HG02973 (cell line): ENCODE measurements around the gene LPAR5.

Experiments used
- ATAC-seq: cut with Tn5 transposase; IDR thresholded peaks from one replicate; pipeline ENCODE4 v1.9.1; 2021; ENCODE audit warnings: moderate library complexity; ENCODE audit not compliant: unreplicated experiment

The LPAR5 gene

DNA sequence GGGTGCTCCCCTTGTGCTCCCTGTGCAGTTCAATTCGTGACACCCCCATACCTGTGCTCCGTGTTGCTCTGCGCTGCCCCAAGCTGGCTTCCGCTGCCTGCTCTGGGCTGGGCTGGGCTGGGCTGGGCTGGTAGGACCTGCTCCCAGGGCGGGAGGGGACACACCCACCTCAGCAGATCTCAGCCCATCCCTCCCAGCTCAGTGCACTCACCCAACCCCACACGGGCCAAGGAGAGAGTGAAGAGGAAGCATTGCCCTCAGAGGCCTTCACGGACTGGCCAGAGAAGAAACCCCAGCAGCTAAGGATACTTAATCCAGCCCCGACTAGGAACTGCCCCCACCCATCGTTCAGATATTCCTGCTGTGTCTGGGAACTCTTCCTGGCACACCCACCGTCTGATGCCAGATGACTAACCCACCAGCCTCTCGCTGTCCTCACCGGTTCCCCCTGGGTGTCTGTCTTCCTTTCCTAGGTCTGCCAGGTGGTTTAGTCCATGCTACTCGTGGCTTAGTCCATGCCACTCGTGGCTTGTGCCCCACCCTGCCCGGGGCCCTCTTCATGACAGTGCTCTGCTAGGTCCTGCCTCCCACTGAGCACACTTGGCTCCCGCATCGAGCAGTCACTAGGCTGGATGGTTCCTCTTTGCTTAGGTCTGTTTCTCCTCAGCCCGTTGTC is at the start of gene LPAR5:
TSS of gene LPAR5 (minus strand) at position 104 of the 676 bp plus-strand sequence. CDS start 14,711 bp downstream, outside the sequence.
- ATAC-seq = no peak

DNA sequence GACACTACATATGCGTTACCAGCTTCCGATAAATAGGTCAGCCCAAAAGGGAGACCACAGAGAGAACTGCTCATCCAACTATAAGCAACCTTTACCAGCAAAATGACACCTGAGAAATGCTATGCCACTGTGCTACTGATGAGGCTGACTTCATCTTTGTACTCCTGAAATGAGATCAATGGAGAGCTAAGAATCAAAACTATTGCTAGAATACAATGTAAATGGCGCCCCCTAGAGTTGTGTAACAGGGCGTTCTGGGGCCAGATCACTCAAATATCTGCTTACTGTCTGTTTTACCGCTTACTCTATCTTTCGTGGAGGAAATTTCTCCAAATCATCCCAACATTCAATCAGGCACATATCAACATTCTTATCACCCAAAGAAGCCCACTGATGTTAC is 48.9 kb upstream of the LPAR5 start:
- no peak for ATAC-seq

- ATAC-seq = no peak
Observed at GRCh38 chr12:6676962-6677361, 41.2 kb upstream of the LPAR5 start.

GRCh38 chr12:6672143-6672542 is 36.4 kb upstream of the LPAR5 start:
- no peak for ATAC-seq

- no peak for ATAC-seq
Observed at GRCh38 chr12:6667559-6668210, 31.9 kb upstream of the LPAR5 start.

DNA sequence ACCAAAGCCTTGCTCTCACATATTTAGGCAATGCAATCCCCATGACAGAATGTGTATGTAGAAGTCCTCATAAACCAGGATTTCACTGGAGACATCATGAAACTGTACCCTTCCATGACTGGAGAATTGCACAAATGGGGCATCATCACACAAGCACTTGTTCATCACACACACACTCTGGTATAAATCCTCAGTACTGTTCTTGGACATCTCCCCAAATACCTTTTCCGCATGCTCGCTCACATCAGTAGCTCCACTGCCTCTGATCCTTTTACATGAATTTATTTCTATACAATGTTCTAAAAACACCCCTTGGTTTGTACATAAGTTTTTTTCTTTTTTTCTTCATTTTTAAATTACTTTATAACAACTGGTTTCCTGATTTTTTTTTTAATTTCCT is 30.5 kb upstream of the LPAR5 start:
- no peak for ATAC-seq

GRCh38 chr12:6664902-6665301 is 29.1 kb upstream of the LPAR5 start:
- ATAC-seq = no peak

GRCh38 chr12:6662906-6663742 is 27.4 kb upstream of the LPAR5 start, which contains the start of gene ING4:
ING4 (minus strand) TSS chr12:6663119; CDS start chr12:6663101, 18 bp downstream.
- peak; percentile 84 for ATAC-seq

- peak; percentile 23 for ATAC-seq
Observed at GRCh38 chr12:6662602-6662905, 26.8 kb upstream of the LPAR5 start.

DNA sequence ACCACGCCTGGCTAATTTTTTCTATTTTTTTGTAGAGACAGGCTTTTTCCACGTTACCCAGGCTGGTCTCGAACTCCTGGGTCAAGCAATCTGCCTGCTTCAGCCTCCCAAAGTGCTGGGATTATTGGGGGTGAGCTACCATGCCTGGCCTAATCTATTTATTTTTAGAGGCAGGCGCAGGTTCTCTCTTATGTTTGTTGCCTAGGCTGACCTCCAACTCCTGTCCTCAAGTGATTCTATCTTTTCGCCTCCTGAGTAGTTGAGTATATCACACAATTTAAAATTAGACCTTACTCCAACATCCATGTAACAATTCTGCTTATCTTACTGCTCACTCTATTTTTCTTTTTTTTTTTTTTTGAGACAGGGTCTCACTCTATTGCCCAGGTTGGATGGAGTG is 18.2 kb upstream of the LPAR5 start:
- no peak for ATAC-seq

DNA sequence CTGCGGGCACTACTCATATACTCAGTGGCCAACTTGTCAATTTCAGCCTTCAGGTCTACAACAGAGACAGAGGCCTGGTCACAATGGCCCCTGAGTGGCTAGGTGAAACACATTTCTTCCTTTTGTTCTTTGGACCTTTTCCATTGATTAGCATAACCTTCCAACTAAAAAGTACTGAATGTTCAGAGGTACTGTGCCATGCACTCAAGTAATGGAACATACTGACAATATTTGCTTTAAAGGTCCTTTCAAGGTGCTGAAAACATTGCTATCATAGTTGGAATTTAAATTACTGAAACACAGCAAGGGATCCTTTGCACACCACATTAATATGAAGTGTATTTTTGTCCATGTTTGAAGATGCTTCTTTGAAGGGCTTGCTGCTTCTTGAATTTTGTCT is 17.6 kb upstream of the LPAR5 start:
- no peak for ATAC-seq

GRCh38 chr12:6652391-6652790 is 16.6 kb upstream of the LPAR5 start:
- ATAC-seq = no peak

DNA sequence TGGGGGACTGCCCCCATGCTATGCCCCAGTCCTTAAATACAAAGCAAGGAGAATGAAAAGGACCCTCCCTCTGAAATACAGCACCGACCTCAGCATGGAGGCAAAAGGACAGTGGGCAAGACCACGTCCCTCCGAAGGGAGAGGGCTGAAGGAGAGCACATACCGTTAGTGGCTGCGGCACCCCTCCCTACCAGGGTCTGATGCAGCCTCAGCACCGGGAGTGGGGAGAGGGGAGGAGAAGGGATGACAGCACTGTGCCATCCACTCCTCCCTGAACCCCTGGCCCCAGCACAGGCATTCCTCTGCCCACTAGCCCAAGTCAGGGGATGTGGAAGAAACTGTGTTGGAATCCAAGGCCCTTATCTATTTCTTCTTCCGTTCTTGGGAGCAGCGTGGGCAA is 15.1 kb upstream of the LPAR5 start:
- ATAC-seq = no peak

- ATAC-seq = no peak
Observed at GRCh38 chr12:6647083-6647604, 11.4 kb upstream of the LPAR5 start, which contains the start of gene ACRBP. ACRBP (minus strand) TSS chr12:6647432; CDS start chr12:6647366, 66 bp downstream.

GRCh38 chr12:6646276-6647082 is 10.7 kb upstream of the LPAR5 start:
- no peak for ATAC-seq

GRCh38 chr12:6644903-6645302 is 9.1 kb upstream of the LPAR5 start:
- ATAC-seq = no peak

- ATAC-seq = no peak
Observed at GRCh38 chr12:6644257-6644596, 8.5 kb upstream of the LPAR5 start.

GRCh38 chr12:6643569-6644256 is 8.0 kb upstream of the LPAR5 start:
- ATAC-seq = no peak

GRCh38 chr12:6641131-6641530 is 5.4 kb upstream of the LPAR5 start:
- no peak for ATAC-seq

- no peak for ATAC-seq
Observed at GRCh38 chr12:6640497-6640896, 4.7 kb upstream of the LPAR5 start.
